NOMO-1 (cell line): Measurements from ENCODE around the gene MTCH1.

Experiments used
- DNase-seq, 2 experiments: peaks; one replicate each; lab custom pipeline; 2025; ENCODE audit not compliant: unreplicated experiment in 2 of 2; lab: John Stamatoyannopoulos, UW

Gene MTCH1, protein sequence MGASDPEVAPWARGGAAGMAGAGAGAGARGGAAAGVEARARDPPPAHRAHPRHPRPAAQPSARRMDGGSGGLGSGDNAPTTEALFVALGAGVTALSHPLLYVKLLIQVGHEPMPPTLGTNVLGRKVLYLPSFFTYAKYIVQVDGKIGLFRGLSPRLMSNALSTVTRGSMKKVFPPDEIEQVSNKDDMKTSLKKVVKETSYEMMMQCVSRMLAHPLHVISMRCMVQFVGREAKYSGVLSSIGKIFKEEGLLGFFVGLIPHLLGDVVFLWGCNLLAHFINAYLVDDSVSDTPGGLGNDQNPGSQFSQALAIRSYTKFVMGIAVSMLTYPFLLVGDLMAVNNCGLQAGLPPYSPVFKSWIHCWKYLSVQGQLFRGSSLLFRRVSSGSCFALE

DNA sequence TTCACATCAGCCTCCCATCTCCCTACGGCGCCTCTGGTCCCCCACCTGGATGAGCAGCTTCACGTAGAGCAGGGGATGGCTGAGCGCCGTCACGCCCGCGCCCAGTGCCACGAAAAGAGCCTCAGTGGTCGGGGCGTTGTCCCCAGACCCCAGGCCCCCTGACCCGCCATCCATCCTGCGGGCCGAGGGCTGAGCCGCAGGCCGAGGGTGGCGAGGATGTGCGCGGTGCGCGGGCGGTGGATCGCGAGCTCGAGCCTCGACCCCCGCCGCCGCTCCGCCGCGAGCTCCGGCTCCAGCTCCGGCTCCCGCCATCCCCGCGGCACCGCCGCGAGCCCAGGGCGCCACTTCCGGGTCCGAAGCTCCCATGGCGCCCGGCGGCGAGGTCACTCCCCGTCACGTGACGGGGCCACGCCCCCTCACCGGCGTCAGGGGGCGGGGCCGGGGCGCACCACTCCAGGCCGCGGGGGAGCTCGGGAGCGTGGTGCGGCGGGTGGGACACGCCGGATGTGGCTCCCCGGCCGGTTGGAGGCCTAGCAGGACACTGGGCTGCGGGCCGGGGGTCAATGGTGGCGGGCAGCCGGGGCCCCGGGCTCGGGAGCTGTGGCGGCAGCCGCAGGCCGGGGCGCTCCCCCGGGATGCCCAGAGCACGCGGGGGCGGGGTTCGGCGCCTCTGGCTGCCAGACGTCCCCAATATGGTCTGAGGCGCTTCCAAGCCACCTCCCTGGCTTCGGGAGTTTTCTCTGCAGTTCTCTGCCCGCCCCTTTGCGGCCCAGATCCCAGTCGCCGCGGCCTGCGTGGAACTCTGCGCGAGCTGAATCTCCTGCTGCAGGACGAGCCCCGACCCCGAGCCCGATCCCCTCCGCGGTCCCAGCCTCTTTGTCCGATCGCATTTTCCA is at the start of gene MTCH1:
Gene MTCH1, minus strand, starts transcription at position 389 of the 896 bp plus-strand sequence. Its CDS starts 23 bp downstream, at position 366.
- DNase-seq, result peak; percentile 75 to 86

DNA sequence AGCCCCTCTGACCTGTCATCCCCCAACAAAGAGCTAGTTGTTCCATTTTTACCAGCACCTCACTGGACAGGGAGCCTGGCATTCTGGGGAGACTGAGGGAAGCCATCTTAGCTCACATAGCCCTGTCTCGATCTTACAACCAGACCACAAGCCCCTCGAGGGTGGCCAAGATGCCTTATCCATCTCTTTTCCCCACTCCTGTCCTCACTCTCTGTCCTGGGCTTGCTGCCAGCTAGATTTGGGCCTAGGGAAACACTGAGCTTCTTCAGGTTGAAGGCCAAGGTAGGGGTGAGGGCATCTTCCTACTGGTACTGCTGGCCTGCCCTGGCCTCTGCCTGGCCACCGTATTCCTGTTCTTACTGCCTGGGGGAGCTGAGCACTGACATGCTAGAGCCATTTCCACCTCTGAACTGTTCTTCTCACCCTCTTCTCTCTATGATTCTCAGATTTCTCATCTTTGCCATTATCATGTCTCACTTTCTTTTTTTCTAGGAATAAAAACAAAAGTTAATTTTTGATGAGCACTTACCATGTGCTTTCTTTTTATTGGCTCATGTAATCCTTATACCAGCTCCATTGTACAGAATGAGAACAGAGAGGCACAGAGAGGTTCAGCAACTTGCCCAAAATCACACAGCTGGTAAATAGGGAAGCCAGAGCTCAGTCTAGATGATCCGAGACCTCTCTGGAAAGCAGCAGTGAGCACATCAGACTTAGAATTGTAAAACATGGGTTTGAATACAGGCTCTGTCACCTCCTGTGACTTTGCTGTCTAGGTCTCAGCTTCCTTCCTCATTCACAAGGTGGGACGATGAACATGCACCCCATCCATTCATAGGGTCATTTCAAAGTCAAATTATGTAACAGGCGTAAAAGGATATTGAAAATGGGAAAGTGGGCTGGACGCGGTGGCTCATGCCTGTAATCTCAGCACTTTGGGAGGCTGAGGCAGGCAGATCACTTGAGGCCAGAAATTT is 48.1 kb upstream of the MTCH1 start:
- no peak for DNase-seq

DNA sequence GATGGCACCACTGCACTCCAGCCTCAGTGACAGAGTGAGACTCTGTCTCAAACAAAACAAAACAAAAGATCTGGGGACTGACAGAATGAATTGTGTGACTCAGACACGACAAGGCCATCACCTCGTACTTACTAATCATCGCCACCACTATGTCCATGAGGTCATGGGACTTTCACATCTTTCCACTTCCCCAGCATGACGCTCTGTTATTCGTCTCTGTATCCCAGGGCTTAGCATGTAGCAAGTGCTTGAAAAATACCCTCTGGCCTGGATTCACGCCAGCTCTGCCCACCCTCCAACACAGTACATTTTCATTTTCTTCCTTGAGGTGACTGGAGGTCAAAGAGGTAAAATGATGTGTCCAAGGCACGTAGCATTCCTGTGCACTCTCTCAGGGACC is 47.3 kb upstream of the MTCH1 start:
- DNase-seq, result no peak

DNA sequence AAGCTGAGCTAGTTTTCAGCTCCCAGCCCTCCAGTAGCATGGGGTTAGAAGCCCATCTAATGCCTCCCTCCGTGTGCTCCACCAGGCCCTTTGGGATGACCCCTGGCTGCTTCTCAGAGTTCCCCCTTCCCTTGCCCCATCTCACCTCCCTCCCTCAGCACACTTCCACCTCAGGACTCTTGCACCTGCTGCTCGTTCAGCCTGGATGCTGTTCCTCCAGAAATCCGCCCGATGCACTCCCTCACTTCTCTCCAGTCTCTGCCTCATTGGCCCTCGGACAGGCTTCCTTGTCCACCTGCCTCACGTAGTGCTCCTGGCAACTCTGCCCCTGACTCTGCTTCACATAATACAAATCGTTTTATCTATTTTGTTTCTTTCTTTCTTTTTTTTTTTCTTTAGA is 46.2 kb upstream of the MTCH1 start:
- no peak for DNase-seq

DNA sequence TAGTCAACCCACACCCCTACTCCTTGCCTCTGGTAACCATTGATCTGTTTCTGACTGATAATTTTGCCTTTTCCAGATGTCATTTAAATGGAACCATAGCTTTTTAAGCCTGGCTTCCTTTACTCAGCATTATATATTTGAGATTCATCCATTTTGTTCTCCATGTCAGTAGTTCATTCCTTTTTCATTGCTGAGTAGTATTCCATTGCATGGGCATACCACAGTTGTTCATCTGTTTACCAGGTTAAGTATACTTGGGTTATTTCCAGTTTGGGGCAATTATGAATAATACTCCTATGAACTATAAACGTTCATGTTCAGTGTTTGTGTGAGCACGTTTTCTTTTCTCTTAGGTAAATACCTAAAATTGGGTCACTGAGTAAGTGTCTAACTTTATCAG is 44.6 kb upstream of the MTCH1 start:
- DNase-seq, result no peak

DNA sequence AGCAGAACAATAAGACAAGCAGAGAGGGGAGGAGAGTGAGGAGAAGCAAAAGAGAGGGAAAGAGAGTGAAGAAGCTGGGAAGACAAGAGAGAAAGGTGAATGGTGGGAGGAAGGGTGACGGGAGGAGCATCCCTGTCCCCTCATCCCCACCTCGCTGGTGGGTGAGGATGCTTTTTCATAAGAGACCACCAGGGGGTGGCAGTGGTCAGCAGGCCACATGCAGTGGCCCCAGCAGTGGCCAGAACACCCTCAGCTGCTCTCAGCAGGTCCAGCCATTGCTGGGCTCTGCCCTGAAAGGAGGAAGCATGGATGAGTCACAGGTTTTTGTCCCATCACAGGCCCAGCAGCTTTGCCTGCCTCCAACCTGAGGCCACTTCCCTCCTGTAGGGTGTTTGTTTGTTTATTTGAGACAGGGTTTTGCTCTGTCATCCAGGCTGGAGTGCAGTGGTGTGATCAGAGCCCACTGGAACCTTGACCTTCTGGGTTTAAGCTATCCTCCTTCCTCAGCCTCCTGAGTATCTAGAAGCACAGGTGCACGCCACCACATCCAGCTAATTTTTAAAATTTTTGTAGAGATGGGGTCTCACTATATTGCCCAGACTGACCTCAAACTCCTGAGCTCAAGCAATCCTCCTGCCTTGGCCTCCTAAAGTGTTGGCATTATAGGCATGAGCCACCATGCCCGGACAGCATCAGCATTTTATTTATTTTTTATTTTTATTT is 43.4 kb upstream of the MTCH1 start:
- DNase-seq, result peak; percentile 84 to 89

DNA sequence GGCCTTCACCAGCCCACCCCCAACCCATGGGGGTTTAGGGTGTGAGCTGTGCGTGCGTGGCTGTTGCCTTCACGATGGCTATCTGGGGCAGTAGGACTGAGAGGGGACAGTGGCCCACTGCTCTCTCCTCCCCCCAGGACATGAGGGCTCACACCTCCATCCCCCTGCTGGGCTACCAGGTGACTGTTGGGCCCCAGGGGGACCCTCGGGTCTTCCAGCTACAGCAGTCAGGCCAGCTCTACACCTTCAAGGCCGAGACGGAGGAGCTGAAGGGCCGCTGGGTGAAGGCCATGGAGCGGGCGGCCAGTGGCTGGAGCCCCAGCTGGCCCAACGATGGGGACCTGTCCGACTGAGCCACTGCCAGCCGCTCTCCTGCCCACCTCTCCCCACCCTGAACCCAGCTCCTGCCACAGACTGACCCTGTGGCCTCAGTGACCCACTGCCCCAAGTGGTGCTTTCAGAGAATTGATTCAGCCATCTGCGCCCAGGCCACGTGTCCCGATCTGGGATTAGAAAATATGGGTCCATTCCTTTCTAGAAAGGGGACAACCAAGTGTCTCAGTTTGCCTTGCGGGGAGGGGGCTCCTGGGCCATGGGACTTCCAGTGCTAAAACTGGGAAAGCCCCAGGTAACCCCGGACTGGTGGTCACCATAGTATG is 41.9 kb upstream of the MTCH1 start:
- DNase-seq, result no peak

DNA sequence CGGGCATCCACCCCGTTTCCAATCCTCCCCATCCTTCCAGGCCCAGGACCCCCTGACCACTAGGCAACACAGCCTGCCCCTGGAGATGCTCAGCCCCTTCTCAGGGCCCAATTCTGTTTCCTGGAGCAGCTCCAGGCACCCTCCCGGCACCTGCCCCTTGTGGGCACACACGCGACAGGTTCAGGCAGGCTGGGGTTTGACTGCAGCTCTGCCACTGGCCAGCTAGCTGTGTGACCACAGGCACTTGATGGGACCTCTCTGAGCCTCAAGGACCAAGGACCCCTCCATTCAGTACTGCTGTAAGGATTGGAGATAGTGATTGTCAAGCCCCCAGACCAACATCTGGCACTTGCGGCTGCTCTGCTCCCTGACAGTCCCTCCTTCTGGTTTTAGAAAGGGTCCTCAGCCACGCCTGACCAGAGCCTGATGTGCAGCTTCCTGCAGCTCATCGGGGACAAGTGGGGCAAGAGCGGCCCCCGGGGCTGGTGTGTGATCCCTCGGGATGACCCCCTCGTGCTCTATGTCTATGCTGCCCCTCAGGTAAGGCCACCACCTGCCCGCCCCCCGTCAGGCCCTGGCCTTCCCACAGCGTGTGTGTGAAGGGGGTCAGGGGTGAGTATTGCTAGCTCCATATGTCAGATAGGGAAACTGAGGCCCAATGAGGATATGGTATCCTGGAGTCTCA is 41.2 kb upstream of the MTCH1 start:
- no peak for DNase-seq

DNA sequence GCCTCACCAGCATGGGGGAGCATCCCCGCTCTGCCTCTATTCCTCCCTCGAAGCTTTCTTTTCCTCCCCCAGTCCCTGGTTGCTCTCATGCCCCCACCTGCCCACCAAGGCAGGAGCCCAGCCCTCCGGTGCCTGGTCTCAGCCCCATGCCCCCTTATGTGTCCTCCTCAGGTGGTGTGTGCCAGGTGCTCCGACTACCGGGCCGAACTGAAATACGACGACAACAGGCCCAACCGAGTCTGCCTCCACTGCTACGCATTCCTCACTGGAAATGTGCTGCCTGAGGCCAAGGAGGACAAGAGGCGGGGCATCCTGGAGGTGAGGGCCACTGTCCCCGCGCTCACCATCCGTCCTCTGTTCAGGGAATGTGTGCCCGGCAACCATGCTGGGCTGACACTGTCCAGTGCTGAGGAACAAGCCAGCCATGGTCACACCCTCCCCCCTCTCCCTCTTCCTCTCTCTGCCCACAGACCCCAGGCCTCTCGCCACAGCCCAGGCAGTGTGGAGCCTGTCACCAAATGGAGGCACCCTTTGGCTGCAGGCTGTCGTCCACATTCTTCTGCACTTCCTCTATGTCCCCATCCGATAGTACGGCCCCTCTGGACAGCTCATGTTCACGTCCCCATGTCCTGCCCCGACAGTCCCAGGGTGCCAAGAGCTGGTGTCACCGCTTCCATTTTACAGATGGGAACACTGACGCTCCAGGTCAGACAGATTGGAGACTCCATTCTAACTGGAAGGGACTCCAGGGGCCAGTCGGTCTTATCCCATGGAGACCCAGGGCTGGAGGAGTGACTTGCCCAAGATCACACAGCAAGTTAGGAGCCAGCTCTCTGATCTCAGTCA is 39.8 kb upstream of the MTCH1 start:
- DNase-seq, result no peak

DNA sequence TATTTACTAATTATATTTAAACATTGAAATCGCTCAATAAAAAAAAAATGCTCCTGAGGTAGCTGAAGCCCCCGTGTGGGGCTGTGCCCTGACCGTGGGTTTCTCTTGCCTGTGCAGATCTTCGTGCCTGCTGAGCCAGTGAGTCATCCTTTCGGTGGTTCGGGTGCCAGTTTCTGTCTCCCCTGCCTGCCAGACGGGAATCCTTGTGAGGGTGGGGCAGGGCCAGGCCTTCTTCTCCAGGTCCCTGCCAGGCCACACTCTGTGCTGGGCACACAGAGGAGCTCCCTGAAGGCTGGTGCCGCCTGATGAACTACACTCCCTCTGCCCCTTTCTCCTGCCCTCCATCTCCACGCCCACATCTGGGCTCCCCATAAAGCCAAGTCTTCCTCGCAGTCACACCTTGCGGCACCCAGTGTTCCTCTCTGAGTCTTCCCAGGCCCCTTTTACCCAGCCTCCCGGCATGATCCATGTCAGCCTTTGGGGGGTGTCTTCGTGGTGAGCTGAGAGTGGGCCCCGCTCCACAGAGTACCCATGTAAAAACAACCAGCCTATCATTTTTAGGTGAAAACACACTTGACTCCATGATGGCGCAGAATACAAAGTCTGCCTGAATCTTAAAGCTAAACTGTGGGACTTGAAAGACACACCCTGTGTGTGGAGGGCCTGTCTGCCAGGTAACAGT is 38.8 kb upstream of the MTCH1 start:
- no peak for DNase-seq

DNA sequence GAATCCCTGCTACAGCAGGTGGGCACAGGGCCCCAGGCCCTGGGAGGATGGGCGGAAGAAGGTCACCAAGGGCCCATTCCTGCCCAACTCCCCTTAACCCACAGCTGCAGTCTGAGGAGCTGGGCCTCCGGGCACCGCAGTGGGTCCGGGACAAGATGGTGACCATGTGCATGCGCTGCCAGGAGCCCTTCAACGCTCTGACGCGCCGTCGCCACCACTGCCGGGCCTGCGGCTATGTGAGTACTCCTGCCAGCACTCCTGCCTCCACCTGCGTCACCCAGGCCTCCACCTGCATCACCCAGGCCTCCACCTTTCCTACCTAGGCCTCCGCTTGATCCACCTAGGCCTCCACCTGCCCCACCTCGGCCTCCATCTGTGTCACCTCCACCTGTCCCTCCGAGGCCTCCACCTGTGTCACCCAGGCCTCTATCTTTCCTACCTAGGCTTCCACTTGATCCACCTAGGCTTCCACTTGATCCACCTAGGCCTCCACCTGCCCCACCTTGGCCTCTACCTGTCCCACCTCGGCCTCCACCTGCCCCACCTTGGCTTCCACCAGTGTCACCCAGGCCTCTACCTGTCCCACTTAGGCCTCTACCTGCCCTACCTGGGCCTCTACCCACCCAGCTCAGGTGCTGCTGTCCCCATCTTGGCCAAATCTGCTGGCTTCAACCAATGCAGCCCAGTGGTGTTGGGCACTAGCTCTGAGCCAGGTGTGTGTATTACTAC is 36.3 kb upstream of the MTCH1 start:
- no peak for DNase-seq

DNA sequence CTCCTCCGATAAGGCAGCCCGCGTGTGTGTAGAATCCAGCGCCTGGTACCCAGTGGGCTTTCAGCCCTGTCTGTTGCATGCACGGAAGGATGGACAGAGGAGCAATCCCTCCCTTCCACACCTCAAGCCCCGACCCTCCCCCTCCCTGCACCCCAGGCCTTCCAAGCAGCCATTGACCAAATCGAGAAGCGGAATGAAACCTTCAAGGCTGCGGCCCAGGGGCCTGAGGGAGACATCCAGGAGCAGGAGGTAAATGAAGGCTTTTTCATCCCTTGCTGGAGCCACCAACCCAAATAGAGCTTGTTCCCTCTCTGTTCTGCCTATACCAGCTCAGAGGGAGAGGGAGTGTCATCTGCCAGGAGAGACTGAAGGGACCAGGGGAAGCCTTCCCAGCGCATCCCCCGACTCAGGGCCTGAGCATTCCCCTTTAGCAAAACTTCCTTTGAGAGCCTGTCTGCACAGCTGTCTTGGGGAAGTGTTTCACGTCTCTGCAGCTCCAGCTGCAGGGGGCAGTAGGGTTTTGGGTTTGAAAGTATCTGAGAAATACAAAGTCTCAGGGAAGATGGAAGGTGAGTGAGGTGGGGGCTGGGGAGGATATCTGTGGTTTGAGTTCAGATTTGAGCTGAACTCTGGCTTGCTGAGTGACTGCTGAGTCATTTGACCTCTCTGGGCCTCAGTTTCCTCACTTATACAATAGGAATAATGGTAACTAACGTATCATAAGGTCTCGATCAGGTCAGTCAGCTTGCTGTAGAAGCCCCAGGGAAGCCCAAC is 35.5 kb upstream of the MTCH1 start:
- no peak for DNase-seq

DNA sequence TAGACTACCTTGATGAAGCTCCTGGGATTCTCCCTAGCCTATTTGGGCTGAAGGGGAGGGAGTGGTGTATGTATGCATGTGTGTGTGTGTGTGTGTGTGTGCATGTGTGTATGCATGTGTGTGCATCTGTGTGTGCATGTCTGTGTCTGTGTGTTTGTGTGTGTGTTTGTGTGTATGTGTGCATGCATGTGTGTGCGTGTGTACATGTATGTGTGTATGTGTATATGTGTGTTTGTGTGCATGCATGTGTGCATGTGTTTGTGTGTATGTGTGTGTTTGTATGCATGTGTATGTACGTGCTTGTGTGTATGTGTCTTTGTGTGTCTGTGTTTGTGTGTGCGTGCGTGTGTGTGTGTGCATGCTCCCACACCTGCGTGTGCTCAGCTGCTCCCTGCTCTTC is 34.8 kb upstream of the MTCH1 start:
- no peak for DNase-seq

DNA sequence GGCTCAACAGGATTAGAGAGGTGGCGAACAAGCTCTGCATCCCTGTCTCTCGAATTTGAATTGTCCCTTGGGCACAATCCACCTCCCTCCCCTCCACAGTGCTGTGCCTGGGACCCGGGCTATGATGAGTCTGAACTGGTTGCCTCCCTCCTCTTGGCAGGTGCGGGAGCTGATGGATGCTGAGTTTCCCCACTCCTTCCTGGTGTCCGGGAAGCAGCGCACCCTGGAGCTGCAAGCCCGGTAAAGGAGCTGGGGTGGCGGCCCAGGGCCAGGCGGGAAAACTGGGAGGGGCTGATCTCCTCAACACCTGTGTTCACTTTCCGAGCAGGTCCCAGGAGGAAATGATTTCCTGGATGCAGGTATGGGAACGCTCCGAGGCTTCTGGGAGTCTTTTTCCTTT is 34.4 kb upstream of the MTCH1 start:
- no peak for DNase-seq

DNA sequence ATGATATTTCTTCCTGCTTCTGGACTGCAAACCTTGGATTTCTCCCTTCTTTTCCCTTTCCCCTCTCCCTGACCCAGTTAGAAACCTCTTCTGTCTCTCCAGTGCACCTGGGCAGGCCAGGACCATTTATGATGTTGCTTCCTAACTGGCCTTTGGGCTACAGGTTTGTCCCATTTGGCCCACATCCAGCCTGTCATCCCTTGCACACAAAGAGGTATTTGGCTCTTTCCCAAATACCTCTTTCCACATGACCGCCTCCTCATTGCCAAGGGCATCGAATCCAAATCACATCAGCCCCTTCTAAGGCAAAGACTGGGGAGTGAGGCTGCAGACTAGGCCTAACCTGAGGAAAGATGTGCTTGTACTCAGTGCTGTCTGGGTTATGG is 33.1 kb upstream of the MTCH1 start:
- DNase-seq, result no peak
